Hepatocyte (in vitro differentiated cells): Measurements from ENCODE around the gene ZBTB20.

Experiments used
- CTCF ChIP-seq: fragments of 200-600 bp; sonication (generic); IDR thresholded peaks from 2 replicates; pipeline ENCODE4 v1.5.1; 2016; ENCODE audit warnings: antibody characterized with exemption, mild to moderate bottlenecking; ENCODE audit not compliant: poor library complexity
- EZH2 ChIP-seq: fragments of 200-600 bp; sonication (generic); IDR thresholded peaks from 2 replicates; pipeline ENCODE4 v1.6.1; 2016; ENCODE audit warnings: antibody characterized with exemption, mild to moderate bottlenecking, borderline replicate concordance
- EZH2phosphoT487 ChIP-seq: fragments of 200-600 bp; sonication (generic); IDR thresholded peaks from one replicate; pipeline ENCODE4 v1.6.1; 2018; ENCODE audit warnings: antibody characterized with exemption, mild to moderate bottlenecking, low read depth, moderate library complexity; ENCODE audit not compliant: unreplicated experiment, severe bottlenecking

- no peak for TF ChIP-seq CTCF
- TF ChIP-seq EZH2phosphoT487 = no peak
- TF ChIP-seq EZH2 = no peak
Observed at GRCh38 chr3:114476511-114476910, 670.6 kb downstream of the ZBTB20 start.
